ENCODE results near the gene C10orf88.

C10orf88 gene, protein sequence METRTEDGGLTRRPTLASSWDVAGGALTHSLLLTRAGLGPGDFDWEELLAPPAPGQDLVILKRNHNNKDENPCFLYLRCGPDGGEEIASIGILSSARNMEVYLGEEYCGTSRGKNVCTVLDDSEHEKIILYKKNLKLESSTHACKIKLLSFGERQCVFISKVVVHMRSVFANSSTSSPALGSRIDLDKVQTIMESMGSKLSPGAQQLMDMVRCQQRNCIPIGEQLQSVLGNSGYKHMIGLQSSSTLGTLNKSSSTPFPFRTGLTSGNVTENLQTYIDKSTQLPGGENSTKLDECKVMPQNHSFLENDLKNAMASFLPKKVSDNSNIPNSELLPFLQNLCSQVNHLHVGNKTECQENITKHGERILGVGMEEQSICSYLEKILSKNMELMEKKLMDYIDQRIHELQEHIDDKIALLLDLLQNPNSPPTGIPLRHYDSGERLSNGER

DNA sequence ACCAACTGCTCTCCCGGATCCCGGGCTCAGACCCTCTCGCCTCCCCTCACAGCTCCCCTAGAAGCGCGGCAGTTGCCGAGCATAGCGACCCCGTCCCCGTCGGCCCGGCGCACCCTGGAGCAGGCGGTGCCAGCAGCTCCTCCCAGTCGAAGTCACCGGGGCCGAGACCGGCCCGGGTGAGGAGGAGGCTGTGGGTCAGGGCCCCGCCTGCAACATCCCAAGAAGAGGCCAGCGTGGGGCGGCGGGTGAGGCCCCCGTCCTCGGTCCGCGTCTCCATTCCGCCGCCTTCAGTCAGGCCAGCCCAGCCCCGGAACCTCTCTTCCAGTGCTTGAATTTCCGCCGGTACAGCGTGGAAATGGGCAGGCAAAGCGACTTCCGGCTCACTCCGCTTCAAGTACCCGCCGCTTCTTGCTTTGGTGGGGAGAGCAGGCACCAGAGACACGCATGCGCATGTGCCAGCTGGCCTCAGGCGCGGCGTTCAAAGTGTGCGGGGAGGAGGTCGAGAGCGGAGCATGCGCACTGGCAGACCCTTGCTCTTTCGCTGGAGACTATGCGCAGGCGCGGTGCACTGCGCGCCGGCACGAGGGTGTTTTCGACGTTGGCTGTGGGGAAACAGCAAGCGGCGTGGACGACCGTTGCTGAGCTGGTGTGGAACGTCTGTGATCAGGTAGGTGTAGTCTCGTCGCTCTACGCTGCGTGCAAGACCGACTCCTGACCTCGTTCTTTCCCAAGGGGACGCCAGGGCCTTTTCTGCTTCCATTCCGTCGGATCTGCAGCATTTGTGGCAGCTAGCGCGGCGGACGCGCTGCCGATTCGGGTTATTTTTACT, at the start of gene C10orf88:
C10orf88 (minus strand) TSS at position 326 of the 829 bp plus-strand sequence; CDS start at position 277, 49 bp downstream.
- DNase-seq (ENCODE audit: low read depth in 2 of 2): peak; percentile 97

DNA sequence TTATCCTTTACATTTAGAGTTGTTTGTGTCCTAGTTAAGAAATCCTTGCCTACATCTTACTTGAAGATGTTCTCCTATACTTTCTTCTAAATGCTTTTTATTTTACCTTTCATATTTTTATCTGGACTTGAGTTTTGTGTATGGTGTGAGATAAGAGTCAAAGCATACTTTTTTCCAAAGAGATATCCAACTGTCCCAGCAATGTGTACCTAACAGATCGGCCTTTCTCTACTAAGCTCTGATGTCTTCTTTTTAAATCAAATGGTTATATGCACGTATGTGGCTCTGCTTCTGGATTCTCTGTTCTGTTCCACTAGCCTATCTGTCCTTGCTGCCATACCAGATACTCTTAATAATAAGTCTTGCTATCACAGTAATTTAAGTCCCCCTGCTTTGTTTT, 47.3 kb upstream of the C10orf88 start:
- DNase-seq (ENCODE audit: low read depth in 2 of 2): no peak

DNA sequence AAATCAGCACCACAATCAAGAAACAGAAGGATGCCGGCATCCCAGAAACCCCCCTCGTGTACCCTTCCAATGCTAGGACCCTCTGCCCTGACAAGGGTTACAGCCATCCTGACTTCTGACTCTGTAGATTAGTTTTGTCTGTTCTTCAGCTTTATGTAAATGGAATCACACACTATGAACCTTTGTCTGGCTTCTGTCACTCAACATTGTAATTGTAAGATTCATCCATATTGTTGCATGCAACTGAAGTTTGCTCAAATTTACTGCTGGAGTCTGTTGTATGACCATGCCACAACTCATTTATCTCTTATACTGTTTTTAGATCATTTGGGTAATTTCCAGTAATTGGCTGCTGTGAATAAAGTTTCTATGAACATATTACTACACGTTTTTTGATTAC, 46.1 kb upstream of the C10orf88 start:
- DNase-seq (ENCODE audit: low read depth in 2 of 2): no peak

DNA sequence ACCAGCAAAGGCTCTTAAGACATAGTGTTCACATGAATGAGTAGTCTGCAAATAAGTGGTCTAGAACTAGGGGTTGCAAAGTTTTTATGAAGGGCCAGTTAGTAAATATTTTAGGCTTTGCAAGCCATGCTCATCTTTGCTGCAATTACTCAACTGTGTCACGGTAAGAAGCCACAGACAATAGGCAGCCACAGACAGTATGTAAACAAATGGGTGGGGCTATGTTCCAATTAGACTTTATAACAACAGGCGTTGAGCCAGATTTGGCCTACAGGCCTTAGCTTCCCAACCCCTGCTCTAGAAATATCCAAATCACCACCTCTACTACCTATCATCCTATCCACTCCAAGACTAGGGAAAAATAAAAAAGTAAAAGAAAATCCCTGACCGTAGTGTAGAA, 45.3 kb upstream of the C10orf88 start:
- no peak for DNase-seq (ENCODE audit: low read depth in 2 of 2)

GRCh38 chr10:122998934-122999333, 44.9 kb upstream of the C10orf88 start:
- DNase-seq (ENCODE audit: low read depth in 2 of 2): no peak

- DNase-seq (ENCODE audit: low read depth in 2 of 2): no peak
Measured at GRCh38 chr10:122998360-122998917, 44.4 kb upstream of the C10orf88 start.

DNA sequence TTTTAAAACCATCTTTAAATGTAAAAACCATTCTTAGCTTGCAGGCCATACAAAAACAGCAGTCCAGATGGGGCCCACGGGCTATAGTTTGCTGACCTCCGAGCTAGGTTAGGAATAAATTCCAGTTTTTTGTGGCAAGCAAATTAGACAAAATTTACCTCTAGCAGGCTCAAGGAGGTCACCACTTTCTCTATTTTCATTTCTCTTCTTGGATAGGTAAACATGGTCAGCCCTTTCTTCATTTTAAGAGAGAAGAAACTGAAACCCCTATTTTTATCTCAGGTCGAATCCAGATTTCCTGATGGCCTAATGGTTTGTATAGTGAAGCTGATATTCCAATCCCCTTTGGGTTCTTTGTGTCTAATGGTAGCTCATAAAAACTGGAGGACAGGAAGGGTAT, 43.8 kb upstream of the C10orf88 start:
- no peak for DNase-seq (ENCODE audit: low read depth in 2 of 2)

DNA sequence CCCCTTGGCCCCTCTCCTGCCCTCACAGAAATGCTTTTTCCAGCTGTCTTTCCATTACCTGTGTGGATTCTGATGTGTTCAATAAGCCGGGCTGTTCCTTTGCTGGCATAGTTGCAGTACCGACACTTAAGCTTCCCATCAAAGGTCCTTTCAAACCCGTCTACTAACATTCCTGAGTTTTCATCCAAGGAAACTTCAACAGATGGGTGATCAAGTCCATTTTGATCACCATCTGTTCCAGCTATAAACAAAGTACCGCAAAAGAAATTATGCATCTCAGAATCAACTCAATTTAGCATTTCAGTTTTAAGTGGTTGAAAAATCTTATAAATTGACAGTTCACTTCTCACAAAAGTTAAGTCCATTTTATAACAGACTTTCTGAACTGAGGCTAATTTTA, 41.9 kb upstream of the C10orf88 start:
- no peak for DNase-seq (ENCODE audit: low read depth in 2 of 2)

DNA sequence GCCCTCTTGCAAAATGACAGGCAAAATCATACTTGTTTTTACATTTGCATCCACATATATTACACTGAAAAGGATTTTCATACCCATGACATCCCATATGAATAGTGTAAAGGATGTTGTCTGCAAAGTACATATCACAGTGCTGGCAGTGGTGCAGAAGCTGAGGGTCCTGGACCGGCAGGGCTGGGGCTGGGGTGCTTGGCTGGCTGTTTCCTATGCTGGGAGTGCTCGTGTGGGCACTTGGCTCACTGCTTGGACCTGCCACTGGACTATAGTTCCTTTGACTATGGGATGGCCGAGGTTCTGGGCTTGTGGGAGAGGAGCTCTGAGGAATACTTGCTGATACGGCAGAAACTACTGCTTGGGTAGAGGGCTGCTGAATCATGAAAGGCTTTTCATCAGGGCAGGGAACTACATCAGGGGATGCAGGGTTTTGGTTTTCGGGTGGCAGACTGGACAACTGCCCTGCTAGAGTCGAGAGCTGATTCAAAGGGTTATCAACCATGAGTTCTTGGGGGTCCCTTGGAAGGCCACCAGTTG, 39.8 kb upstream of the C10orf88 start:
- no peak for DNase-seq (ENCODE audit: low read depth in 2 of 2)

- DNase-seq (ENCODE audit: low read depth in 2 of 2): no peak
Measured at GRCh38 chr10:122992031-122992585, 38.1 kb upstream of the C10orf88 start.

- DNase-seq (ENCODE audit: low read depth in 2 of 2): no peak
Measured at GRCh38 chr10:122990278-122990677, 36.3 kb upstream of the C10orf88 start.

GRCh38 chr10:122988501-122988900, 34.5 kb upstream of the C10orf88 start:
- DNase-seq (ENCODE audit: low read depth in 2 of 2): no peak

DNA sequence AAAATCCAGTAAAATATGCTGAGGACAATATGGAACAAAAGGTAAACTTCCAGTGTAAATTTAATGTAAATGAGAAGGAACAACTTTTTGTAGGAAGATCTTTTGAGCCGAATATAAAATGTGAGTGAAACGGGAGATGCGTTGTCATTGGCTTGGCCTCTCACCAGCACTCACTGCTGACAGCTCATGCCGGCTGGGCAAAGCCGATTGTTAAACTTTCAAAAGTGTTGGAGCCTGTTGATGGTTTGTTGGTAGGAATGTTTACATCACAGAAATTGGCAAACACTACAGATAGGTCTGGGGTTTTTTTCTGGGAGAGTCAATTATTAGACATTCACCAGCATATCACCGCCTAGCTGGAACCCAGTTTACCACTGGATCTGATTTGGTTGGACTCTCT, 32.3 kb upstream of the C10orf88 start:
- no peak for DNase-seq (ENCODE audit: low read depth in 2 of 2)

- no peak for DNase-seq (ENCODE audit: low read depth in 2 of 2)
Measured at GRCh38 chr10:122984708-122985107, 30.7 kb upstream of the C10orf88 start.

DNA sequence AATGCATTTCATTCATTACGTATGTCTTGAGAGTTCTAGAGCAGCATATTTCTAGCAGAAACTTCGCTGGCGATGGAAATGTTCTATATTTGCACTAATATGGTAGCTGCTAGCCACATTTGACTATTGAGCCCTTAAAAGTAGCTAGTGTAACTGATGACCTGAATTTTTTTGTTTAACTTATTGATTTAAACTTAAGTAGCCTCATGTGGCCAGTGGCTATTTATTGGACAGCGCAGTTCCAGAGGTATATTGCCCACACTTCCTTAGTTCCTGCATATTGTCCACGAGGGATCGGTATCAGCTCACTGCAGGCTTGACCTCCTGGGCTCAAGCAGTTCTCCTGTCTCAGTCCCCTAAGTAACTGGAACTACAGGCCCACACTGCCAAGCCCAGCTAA, 29.9 kb upstream of the C10orf88 start:
- DNase-seq (ENCODE audit: low read depth in 2 of 2): no peak

GRCh38 chr10:122981066-122981464, 27.0 kb upstream of the C10orf88 start:
- DNase-seq (ENCODE audit: low read depth in 2 of 2): peak; percentile 4 to 6

GRCh38 chr10:122980209-122981065, 26.4 kb upstream of the C10orf88 start, which contains the start of gene PSTK:
Gene PSTK, plus strand, starts transcription at chr10:122980401. Its CDS starts 79 bp downstream, at chr10:122980480.
- peak; percentile 76 to 81 for DNase-seq (ENCODE audit: low read depth in 2 of 2)

- no peak for DNase-seq (ENCODE audit: low read depth in 2 of 2)
Measured at GRCh38 chr10:122974543-122975064, 20.6 kb upstream of the C10orf88 start.

DNA sequence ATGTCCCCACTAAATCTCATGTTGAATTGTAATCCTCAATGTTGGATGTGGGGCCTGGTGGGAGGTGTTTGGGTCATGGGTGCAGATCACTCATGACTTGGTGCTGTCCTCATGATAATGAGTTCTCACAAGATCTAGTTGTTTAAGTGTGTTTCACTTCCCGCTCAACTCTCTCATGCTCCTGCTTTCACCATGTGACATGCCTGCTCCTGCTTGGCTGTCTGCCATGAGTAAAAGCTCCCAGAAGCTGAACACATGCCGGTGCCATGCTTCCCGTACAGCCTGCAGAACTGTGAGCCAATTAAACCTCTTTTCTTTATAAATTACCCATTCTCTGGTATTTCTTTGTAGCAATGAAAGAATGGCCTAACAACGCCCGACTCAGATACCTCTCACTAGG, 20.0 kb upstream of the C10orf88 start:
- DNase-seq (ENCODE audit: low read depth in 2 of 2): no peak

DNA sequence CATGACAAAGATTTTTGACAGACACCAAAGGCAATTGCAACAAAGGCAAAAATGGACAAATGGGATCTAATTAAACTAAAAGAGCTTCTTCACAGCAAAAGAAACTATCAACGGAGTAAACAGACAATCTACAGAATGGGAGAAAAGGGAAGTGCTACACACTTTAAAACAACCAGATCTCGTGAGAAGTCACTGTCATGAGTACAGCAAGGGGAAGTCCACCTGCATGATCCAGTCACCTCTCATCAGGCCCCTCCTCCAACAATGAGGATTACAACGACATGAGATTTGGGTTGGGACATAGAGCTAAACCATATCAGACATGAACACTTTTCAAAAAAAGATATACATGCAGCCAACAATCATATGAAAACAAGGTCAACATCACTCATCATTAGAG, 14.7 kb upstream of the C10orf88 start:
- no peak for DNase-seq (ENCODE audit: low read depth in 2 of 2)

DNA sequence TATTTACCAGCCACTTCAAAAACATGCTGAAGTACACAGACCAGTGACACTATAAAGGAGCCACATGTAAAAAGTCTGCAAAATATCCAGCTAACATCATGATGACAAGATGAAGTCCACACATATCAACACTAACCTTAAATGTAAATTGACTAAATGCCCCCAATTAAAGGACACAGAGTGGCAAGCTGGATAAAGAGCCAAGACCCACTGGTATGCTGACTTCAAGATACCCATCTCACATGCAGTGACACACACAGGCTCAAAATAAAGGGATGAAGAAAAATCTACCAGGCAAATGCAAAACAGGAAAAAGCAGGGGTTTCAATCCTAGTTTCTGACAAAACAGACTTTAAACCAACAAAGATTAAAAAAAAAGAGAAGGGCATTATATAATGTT, 12.9 kb upstream of the C10orf88 start:
- DNase-seq (ENCODE audit: low read depth in 2 of 2): no peak

Measured in fibroblast of skin of left biceps (primary cell).